K562 (cell line): ENCODE measurements around the gene IFRD1. TPM values are rescaled to one million over a fixed set of nuclear protein-coding genes. Genes with fewer than 3 reads are reported as not detected.

Source experiments
- AFF4 ChIP-seq: sonication (generic); formaldehyde crosslinking; IDR thresholded peaks from 2 replicates; pipeline ENCODE4 v1.8.0; 2023; ENCODE audit warnings: mild to moderate bottlenecking, missing genetic modification reagents
- ATF4 ChIP-seq: fragments of 450-650 bp; formaldehyde crosslinking; IDR thresholded peaks from 2 replicates; pipeline ENCODE4 v1.4.0; 2022; ENCODE audit warnings: mild to moderate bottlenecking, moderate library complexity
- DIDO1 ChIP-seq: fragments of 450-650 bp; IDR thresholded peaks from 2 replicates; pipeline ENCODE4 v1.6.1; 2016; ENCODE audit warnings: low read depth, missing biosample characterization, missing genetic modification characterization
- MAFF ChIP-seq: IDR thresholded peaks from 2 replicates; pipeline ENCODE4 v1.6.1; 2012; ENCODE audit warnings: low read length, improper control_type of control experiment
- NR1H2 ChIP-seq: sonication (generic); formaldehyde crosslinking; IDR thresholded peaks from 2 replicates; pipeline ENCODE4 v1.4.0; 2020; ENCODE audit warnings: mild to moderate bottlenecking, missing genetic modification reagents
- PHB ChIP-seq: fragments of 250-450 bp; sonication (Bioruptor Pico); IDR thresholded peaks from 2 replicates; pipeline ENCODE4 v1.5.0; 2021
- PHF20 ChIP-seq: fragments of 450-650 bp; IDR thresholded peaks from 2 replicates; pipeline ENCODE4 v1.6.1; 2018; ENCODE audit not compliant: partially characterized antibody
- SETDB1 ChIP-seq: IDR thresholded peaks from one replicate; pipeline ENCODE4 v1.6.1; 2012; ENCODE audit warnings: low read length, control low read depth, inconsistent platforms
- SIN3A ChIP-seq, 2 experiments: fragments of 150-350 bp in 1 of 2; IDR thresholded peaks; 2 replicates each; pipeline ENCODE4 v1.6.1; 2011 to 2016; ENCODE audit warnings: borderline replicate concordance in 2 of 2, low read depth in 2 of 2, low read length in 2 of 2, mild to moderate bottlenecking in 2 of 2, moderate library complexity in 2 of 2; ENCODE audit not compliant: control insufficient read depth in 1 of 2
- SLC30A9 ChIP-seq: fragments of 250-450 bp; sonication (Bioruptor Pico); IDR thresholded peaks from 2 replicates; pipeline ENCODE4 v1.8.0; 2022; ENCODE audit warnings: mild to moderate bottlenecking, moderate library complexity
- SMARCA5 ChIP-seq: fragments of 450-650 bp; IDR thresholded peaks from 2 replicates; pipeline ENCODE4 v1.6.1; 2016
- SMARCC2 ChIP-seq: fragments of 450-650 bp; IDR thresholded peaks from 2 replicates; pipeline ENCODE4 v1.6.1; 2017; ENCODE audit warnings: antibody characterized with exemption, moderate library complexity, mild to moderate bottlenecking, low read depth
- STAT6 ChIP-seq: sonication (generic); formaldehyde crosslinking; IDR thresholded peaks from 2 replicates; pipeline ENCODE4 v1.8.1; 2023; ENCODE audit warnings: mild to moderate bottlenecking, missing genetic modification reagents
- ZBTB12 ChIP-seq: fragments of 250-450 bp; sonication (Bioruptor Pico); IDR thresholded peaks from 2 replicates; pipeline ENCODE4 v1.4.0; 2020
- ZNF12 ChIP-seq: sonication (generic); formaldehyde crosslinking; IDR thresholded peaks from 2 replicates; pipeline ENCODE4 v1.4.0; 2020; ENCODE audit warnings: mild to moderate bottlenecking, missing genetic modification reagents
- ZNF444 ChIP-seq: fragments of 250-450 bp; sonication (Bioruptor Pico); IDR thresholded peaks from 2 replicates; pipeline ENCODE4 v1.4.0; 2020; ENCODE audit warnings: mild to moderate bottlenecking, moderate library complexity
- ZSCAN32 ChIP-seq: fragments of 450-650 bp; formaldehyde crosslinking; IDR thresholded peaks from 2 replicates; pipeline ENCODE4 v1.4.0; 2020; ENCODE audit warnings: mild to moderate bottlenecking, moderate library complexity
- polyA plus RNA-seq, 8 experiments: library from polyadenylated mRNA; depleted of rRNA in 4 of 8; stranded (reverse) in 5 of 8; unstranded in 3 of 8; fragments of >200 nt; fragmentation: Nextera tagmentation in 2 of 8; fragmentation: Illumina TruSeq in 1 of 8; extraction: Ambion mirVana in 2 of 8; extraction: Trizol in 1 of 8; gene quantifications; 2 replicates each; pipeline versions ENCODE4 v1.2.1 to v1.2.3, GENCODE V29; 2011 to 2014; ENCODE audit warnings: inconsistent platforms in 1 of 8, missing spikeins in 1 of 8
- total RNA-seq, 7 experiments: library from RNA; depleted of rRNA in 6 of 7; stranded (reverse); fragments of >200 nt in 6 of 7; fragmentation: Illumina TruSeq in 2 of 7; extraction: Trizol in 2 of 7; gene quantifications; 2 replicates each; pipeline versions ENCODE4 v1.2.1 to v1.2.3, GENCODE V29; 2011 to 2021; ENCODE audit warnings: low replicate concordance in 1 of 7

IFRD1 gene
- total and polyA plus RNA-seq, 9 of the 15 experiments (the other 6 are each of a cell fraction or from before 2014, with no cell fraction given), result 27.6 to 81.8 (median 68.1) TPM

GRCh38 chr7:112449902-112450806 is at the start of gene IFRD1 (continued):
- TF ChIP-seq ZBTB12 (CRISPR knock-in tag) (peak; percentile 85), ZNF12 (CRISPR knock-in tag) (peak; percentile 30; the same call in 1 of the 2 replicates), STAT6 (0 out of 2 replicates have a peak, but pooled peaks have one; percentile 37), SETDB1 (no peak), PHB (CRISPR knock-in tag) (peak; percentile 85; the same call in 1 of the 2 replicates), SLC30A9 (CRISPR knock-in tag) (no peak), SMARCA5 (no peak), ZSCAN32 (CRISPR knock-in tag) (no peak; the same call in 1 of the 2 replicates), NR1H2 (CRISPR knock-in tag) (no peak), ZNF444 (CRISPR knock-in tag) (no peak), AFF4 (no peak), ATF4 (CRISPR knock-in tag) (no peak), MAFF (no peak), PHF20 (peak; percentile 72), SIN3A (IDR thresholded peaks at IDR 0.05; ENCODE audit: borderline replicate concordance in 2 of 2, control insufficient read depth in 1 of 2, low read depth in 2 of 2, low read length in 2 of 2) (peak; percentile 61 to 84; a peak in 3 of 4 replicates), SMARCC2 (no peak), DIDO1 (no peak; the same call in 1 of the 2 replicates)
